Chondrocyte (in vitro differentiated cells): ENCODE data around the gene MIPOL1. TPM values are rescaled to one million over a fixed set of nuclear protein-coding genes. Genes with fewer than 3 reads are reported as not detected.

ENCODE experiments used
- DNase-seq: peaks from one replicate; pipeline ENCODE4 v3.0.0; 2021; ENCODE audit warnings: mixed read lengths, low spot score
- H3K27ac Mint-ChIP-seq: one replicate; pipeline ENCODE4 v1.8.0; 2021; ENCODE audit warnings: mild to moderate bottlenecking, moderate library complexity, mixed read lengths; ENCODE audit not compliant: unreplicated experiment
- H3K27me3 Mint-ChIP-seq: 2 replicates; pipeline ENCODE4 v1.8.0; 2021; ENCODE audit warnings: low read depth, mixed read lengths
- H3K36me3 Mint-ChIP-seq: 2 replicates; pipeline ENCODE4 v1.8.0; 2021; ENCODE audit warnings: low read depth, mixed read lengths
- H3K4me1 Mint-ChIP-seq: 2 replicates; pipeline ENCODE4 v1.8.0; 2021; ENCODE audit warnings: low read depth, mild to moderate bottlenecking, mixed read lengths
- H3K4me3 Mint-ChIP-seq: one replicate; pipeline ENCODE4 v1.8.0; 2021; ENCODE audit warnings: mild to moderate bottlenecking, moderate library complexity, mixed read lengths; ENCODE audit not compliant: unreplicated experiment
- H3K9me3 Mint-ChIP-seq: 2 replicates; pipeline ENCODE4 v1.8.0; 2021; ENCODE audit warnings: low read depth, mixed read lengths
- total RNA-seq: library from RNA; stranded (reverse); gene quantifications from 3 replicates; pipeline ENCODE4 v1.2.1, GENCODE V29; 2021
- TF ChIP-seq, protein P1 (sequence below): fragments of 200-600 bp; sonication (generic); IDR thresholded peaks from 2 replicates; pipeline ENCODE4 v1.5.0; 2021; ENCODE audit warnings: antibody characterized with exemption, mild to moderate bottlenecking, moderate library complexity

MIPOL1 gene
- total RNA-seq, 1 donor from 2014 or later: 9.8 TPM

DNA sequence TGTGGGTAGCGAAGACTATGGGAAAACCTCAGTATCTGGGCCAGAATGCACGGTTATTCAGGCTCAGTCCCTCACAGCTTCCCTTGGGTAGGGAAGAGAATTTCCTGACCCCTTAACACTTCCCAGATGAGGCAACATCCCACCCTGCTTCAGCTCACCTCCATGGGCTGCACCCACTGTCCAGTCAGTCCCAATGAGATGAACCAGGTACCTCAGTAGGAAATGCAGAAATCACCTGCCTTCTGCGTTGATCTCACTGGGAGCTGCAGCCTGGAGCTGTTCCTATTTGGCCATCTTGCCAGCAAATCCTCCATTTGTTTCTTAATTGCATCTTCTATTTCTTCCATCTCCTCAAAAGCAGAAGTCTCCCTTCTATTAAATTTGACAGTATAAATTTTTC, 292.9 kb downstream of the MIPOL1 start:
- H3K9me3 Mint-ChIP-seq: peaks cover 19% of the 10 kb centered on the region
- H3K36me3 Mint-ChIP-seq: peaks cover 7% of the 10 kb centered on the region
- TF ChIP-seq, protein P1, sequence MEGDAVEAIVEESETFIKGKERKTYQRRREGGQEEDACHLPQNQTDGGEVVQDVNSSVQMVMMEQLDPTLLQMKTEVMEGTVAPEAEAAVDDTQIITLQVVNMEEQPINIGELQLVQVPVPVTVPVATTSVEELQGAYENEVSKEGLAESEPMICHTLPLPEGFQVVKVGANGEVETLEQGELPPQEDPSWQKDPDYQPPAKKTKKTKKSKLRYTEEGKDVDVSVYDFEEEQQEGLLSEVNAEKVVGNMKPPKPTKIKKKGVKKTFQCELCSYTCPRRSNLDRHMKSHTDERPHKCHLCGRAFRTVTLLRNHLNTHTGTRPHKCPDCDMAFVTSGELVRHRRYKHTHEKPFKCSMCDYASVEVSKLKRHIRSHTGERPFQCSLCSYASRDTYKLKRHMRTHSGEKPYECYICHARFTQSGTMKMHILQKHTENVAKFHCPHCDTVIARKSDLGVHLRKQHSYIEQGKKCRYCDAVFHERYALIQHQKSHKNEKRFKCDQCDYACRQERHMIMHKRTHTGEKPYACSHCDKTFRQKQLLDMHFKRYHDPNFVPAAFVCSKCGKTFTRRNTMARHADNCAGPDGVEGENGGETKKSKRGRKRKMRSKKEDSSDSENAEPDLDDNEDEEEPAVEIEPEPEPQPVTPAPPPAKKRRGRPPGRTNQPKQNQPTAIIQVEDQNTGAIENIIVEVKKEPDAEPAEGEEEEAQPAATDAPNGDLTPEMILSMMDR: no peak
- no peaks in the 10 kb centered on the region for H3K27me3 Mint-ChIP-seq
- no peak for DNase-seq
- H3K4me1 Mint-ChIP-seq: no peaks in the 10 kb centered on the region
- H3K27ac Mint-ChIP-seq: no peak overlapping the region
- no peak overlapping the region for H3K4me3 Mint-ChIP-seq

GRCh38 chr14:37491076-37491475, 293.3 kb downstream of the MIPOL1 start:
- Mint-ChIP-seq H3K4me3 (no peak overlapping the region), H3K27ac (no peak overlapping the region), H3K9me3 (peaks cover 16% of the 10 kb centered on the region), H3K4me1 (no peaks in the 10 kb centered on the region), H3K36me3 (peaks cover 7% of the 10 kb centered on the region), H3K27me3 (no peaks in the 10 kb centered on the region)
- no peak for DNase-seq
- TF ChIP-seq, protein P1: no peak

DNA sequence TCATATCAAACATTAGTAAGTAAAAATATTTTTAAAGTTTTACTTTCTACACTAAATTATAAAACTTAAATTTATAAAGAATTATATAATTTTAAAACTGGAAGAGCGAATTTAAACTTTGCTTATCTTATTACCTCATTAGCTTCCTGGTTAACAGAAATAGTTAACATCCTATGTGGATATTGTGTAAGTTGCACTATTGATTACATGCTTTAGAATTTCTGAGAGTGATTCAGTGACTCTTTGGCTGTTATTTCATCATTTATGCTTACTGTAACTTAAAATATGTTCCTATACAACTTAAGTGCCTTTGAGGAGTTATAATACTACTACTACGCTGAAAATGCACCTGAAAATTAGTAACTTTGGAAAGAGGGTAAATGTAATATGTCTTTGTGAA, 295.9 kb downstream of the MIPOL1 start:
- no peak for DNase-seq
- Mint-ChIP-seq H3K27me3 (no peaks in the 10 kb centered on the region), H3K36me3 (peaks cover 2% of the 10 kb centered on the region), H3K4me1 (no peaks in the 10 kb centered on the region), H3K9me3 (no peaks in the 10 kb centered on the region), H3K4me3 (no peak overlapping the region), H3K27ac (no peak overlapping the region)
- TF ChIP-seq, protein P1: no peak

- TF ChIP-seq, protein P1: no peak
- Mint-ChIP-seq H3K36me3 (peaks cover 4% of the 10 kb centered on the region), H3K4me1 (no peaks in the 10 kb centered on the region), H3K9me3 (peaks cover 2% of the 10 kb centered on the region), H3K27ac (no peak overlapping the region), H3K4me3 (no peak overlapping the region), H3K27me3 (no peaks in the 10 kb centered on the region)
- no peak for DNase-seq
Measured at GRCh38 chr14:37497422-37497821, 299.7 kb downstream of the MIPOL1 start.

DNA sequence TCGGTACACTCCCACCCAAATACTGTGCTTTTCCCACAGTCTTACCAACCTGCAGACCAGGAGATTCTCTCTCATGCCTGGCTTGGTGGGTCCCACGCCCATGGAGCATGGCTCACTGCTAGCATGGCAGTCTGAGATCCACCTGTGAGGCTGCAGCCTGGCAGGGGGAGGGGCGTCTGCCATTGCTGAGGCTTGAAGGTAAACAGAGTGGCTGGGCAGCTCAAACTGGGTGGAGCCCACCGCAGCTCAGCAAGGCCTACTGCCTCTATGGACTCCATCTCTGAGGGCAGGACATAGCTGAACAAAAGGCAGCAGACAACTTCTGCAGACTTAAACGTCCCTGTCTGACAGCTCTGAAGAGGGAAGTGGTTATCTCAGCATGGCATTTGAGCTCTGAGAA, 304.1 kb downstream of the MIPOL1 start:
- no peak for DNase-seq
- TF ChIP-seq, protein P1: no peak
- peaks cover 7% of the 10 kb centered on the region for H3K36me3 Mint-ChIP-seq
- H3K4me1 Mint-ChIP-seq: no peaks in the 10 kb centered on the region
- no peak overlapping the region for H3K27ac Mint-ChIP-seq
- no peak overlapping the region for H3K4me3 Mint-ChIP-seq
- peaks cover 9% of the 10 kb centered on the region for H3K9me3 Mint-ChIP-seq
- H3K27me3 Mint-ChIP-seq: no peaks in the 10 kb centered on the region
